Effector memory CD8-positive, alpha-beta T cell (primary cell): ENCODE data around the gene WDR7.
A peak's percentile ranks its signal among the peaks of the same experiment; 100 is the strongest.

Experiments used
- ATAC-seq: fragments of 150-1000 bp; cut with Tn5 transposase; replicated peaks from 2 replicates; pipeline ENCODE4 v1.10.0; 2021; ENCODE audit warnings: mild to moderate bottlenecking, moderate library complexity
- DNase-seq, 3 experiments: peaks; one replicate each; pipeline ENCODE4 v3.0.0; 2021
- H3K27ac Mint-ChIP-seq, 2 donors: one replicate each; pipeline ENCODE4 v1.8.0; 2022; ENCODE audit warnings: mild to moderate bottlenecking in 2 of 2, mixed read lengths in 2 of 2, moderate library complexity in 2 of 2
- H3K27me3 Mint-ChIP-seq, 2 donors: one replicate each; pipeline ENCODE4 v1.8.0; 2022; ENCODE audit warnings: mixed read lengths in 2 of 2
- H3K36me3 Mint-ChIP-seq: one replicate; pipeline ENCODE4 v1.8.0; 2022; ENCODE audit warnings: mild to moderate bottlenecking, moderate library complexity, mixed read lengths; ENCODE audit not compliant: insufficient read depth
- H3K4me1 Mint-ChIP-seq, 2 donors: one replicate each; pipeline ENCODE4 v1.8.0; 2022; ENCODE audit warnings: low read depth in 2 of 2, mixed read lengths in 2 of 2
- H3K4me3 Mint-ChIP-seq, 2 donors: one replicate each; pipeline ENCODE4 v1.8.0; 2022; ENCODE audit warnings: mild to moderate bottlenecking in 2 of 2, mixed read lengths in 2 of 2, moderate library complexity in 2 of 2
- H3K9me3 Mint-ChIP-seq, 2 donors: one replicate each; pipeline ENCODE4 v1.8.0; 2022; ENCODE audit warnings: mixed read lengths in 2 of 2
- total RNA-seq, 9 experiments: gene quantifications; one replicate each; lab custom pipeline; 2026; lab: John Stamatoyannopoulos, UW

Gene WDR7
- total RNA-seq, result 59.6 to 128 (median 76.6) reads per million in 9 experiments

- peaks cover 9% of the 10 kb centered on the region for H3K36me3 Mint-ChIP-seq
- peaks cover 0 to 7% of the 10 kb centered on the region in 2 donors for H3K9me3 Mint-ChIP-seq
- ATAC-seq (peak; percentile 84), DNase-seq (peak; percentile 88 to 92 (median 89))
- H3K27me3 Mint-ChIP-seq, result no peaks in the 10 kb centered on the region
- H3K4me3 Mint-ChIP-seq, result peak within 1 kb of the TSS; percentile 92 to 94
- peak within 1 kb of the TSS; percentile 95 for H3K27ac Mint-ChIP-seq
- peaks cover 35 to 39% of the 10 kb centered on the region in 2 donors for H3K4me1 Mint-ChIP-seq
Measured at GRCh38 chr18:56650944-56651770, at the start of gene WDR7. Gene WDR7, plus strand, starts transcription at chr18:56651359. Its CDS starts 21,157 bp downstream, at chr18:56672516.

- ATAC-seq (no peak), DNase-seq (no peak)
- H3K27ac Mint-ChIP-seq, result peak overlapping the region in 1 of 2 donors; percentile 56
- no peak overlapping the region for H3K4me3 Mint-ChIP-seq
- H3K9me3 Mint-ChIP-seq, result no peaks in the 10 kb centered on the region
- H3K36me3 Mint-ChIP-seq, result peaks cover 69% of the 10 kb centered on the region
- no peaks in the 10 kb centered on the region for H3K4me1 Mint-ChIP-seq
- no peaks in the 10 kb centered on the region for H3K27me3 Mint-ChIP-seq
Measured at GRCh38 chr18:56606618-56607017, 44.5 kb upstream of the WDR7 start.

GRCh38 chr18:56615738-56616520 is 35.2 kb upstream of the WDR7 start:
- ATAC-seq, result no peak
- Mint-ChIP-seq H3K4me1 (no peaks in the 10 kb centered on the region), H3K27me3 (no peaks in the 10 kb centered on the region), H3K36me3 (peaks cover 92% of the 10 kb centered on the region), H3K27ac (no peak overlapping the region), H3K9me3 (no peaks in the 10 kb centered on the region), H3K4me3 (no peak overlapping the region)
- no peak for DNase-seq

- H3K9me3 Mint-ChIP-seq, result no peaks in the 10 kb centered on the region
- H3K4me1 Mint-ChIP-seq, result peaks cover 19 to 55% of the 10 kb centered on the region in 2 donors
- H3K36me3 Mint-ChIP-seq, result peaks cover 18% of the 10 kb centered on the region
- no peak overlapping the region for H3K4me3 Mint-ChIP-seq
- no peaks in the 10 kb centered on the region for H3K27me3 Mint-ChIP-seq
- DNase-seq (no peak), ATAC-seq (no peak)
- H3K27ac Mint-ChIP-seq, result peak overlapping the region in 1 of 2 donors; percentile 10
Measured at GRCh38 chr18:56627991-56628390, 23.2 kb upstream of the WDR7 start.

- no peaks in the 10 kb centered on the region for H3K27me3 Mint-ChIP-seq
- H3K9me3 Mint-ChIP-seq, result no peaks in the 10 kb centered on the region
- ATAC-seq, result no peak
- H3K4me1 Mint-ChIP-seq, result peaks cover 29 to 75% of the 10 kb centered on the region in 2 donors
- no peak overlapping the region for H3K27ac Mint-ChIP-seq
- DNase-seq, result no peak
- H3K4me3 Mint-ChIP-seq, result no peak overlapping the region
- H3K36me3 Mint-ChIP-seq, result peaks cover 16% of the 10 kb centered on the region
Measured at GRCh38 chr18:56632070-56633022, 18.8 kb upstream of the WDR7 start.

GRCh38 chr18:56635007-56635406 is 16.2 kb upstream of the WDR7 start:
- Mint-ChIP-seq H3K27ac (peak overlapping the region in 1 of 2 donors; percentile 5), H3K4me3 (no peak overlapping the region), H3K27me3 (no peaks in the 10 kb centered on the region), H3K9me3 (peaks cover 5 to 8% of the 10 kb centered on the region in 2 donors), H3K4me1 (peaks cover 32 to 65% of the 10 kb centered on the region in 2 donors), H3K36me3 (peaks cover 32% of the 10 kb centered on the region)
- ATAC-seq, result no peak
- DNase-seq, result no peak

- no peak for ATAC-seq
- peaks cover 28 to 52% of the 10 kb centered on the region in 2 donors for H3K4me1 Mint-ChIP-seq
- no peak for DNase-seq
- H3K27ac Mint-ChIP-seq, result peak overlapping the region; percentile 98 to 100
- H3K9me3 Mint-ChIP-seq, result peaks cover 5 to 8% of the 10 kb centered on the region in 2 donors
- peaks cover 29% of the 10 kb centered on the region for H3K36me3 Mint-ChIP-seq
- H3K27me3 Mint-ChIP-seq, result no peaks in the 10 kb centered on the region
- peak overlapping the region; percentile 100 for H3K4me3 Mint-ChIP-seq
Measured at GRCh38 chr18:56637176-56637575, 14.0 kb upstream of the WDR7 start.

- H3K27ac Mint-ChIP-seq, result peak overlapping the region; percentile 98 to 100
- peak overlapping the region; percentile 100 for H3K4me3 Mint-ChIP-seq
- peaks cover 29% of the 10 kb centered on the region for H3K36me3 Mint-ChIP-seq
- H3K27me3 Mint-ChIP-seq, result no peaks in the 10 kb centered on the region
- peak in 1 of 3 experiments; percentile 13 for DNase-seq
- H3K4me1 Mint-ChIP-seq, result peaks cover 28 to 48% of the 10 kb centered on the region in 2 donors
- peak; percentile 3 for ATAC-seq
- H3K9me3 Mint-ChIP-seq, result peaks cover 5 to 8% of the 10 kb centered on the region in 2 donors
Measured at GRCh38 chr18:56637711-56638231, 13.4 kb upstream of the WDR7 start.

- Mint-ChIP-seq H3K9me3 (peaks cover 5 to 8% of the 10 kb centered on the region in 2 donors), H3K4me3 (peak within 1 kb of the TSS; percentile 100), H3K36me3 (peaks cover 24% of the 10 kb centered on the region), H3K27me3 (no peaks in the 10 kb centered on the region), H3K27ac (peak within 1 kb of the TSS; percentile 98 to 100), H3K4me1 (peaks cover 28 to 46% of the 10 kb centered on the region in 2 donors)
- ATAC-seq (peak; percentile 96), DNase-seq (peak; percentile 97 to 99 (median 98))
Measured at GRCh38 chr18:56638232-56639103, 12.7 kb upstream of the WDR7 start, which contains the start of gene TXNL1. Gene TXNL1, minus strand, starts transcription at chr18:56638592. Its CDS starts 152 bp downstream, at chr18:56638440.

GRCh38 chr18:56639104-56639381 is 12.1 kb upstream of the WDR7 start:
- H3K9me3 Mint-ChIP-seq, result peaks cover 5 to 8% of the 10 kb centered on the region in 2 donors
- DNase-seq (no peak), ATAC-seq (no peak)
- no peaks in the 10 kb centered on the region for H3K27me3 Mint-ChIP-seq
- H3K4me3 Mint-ChIP-seq, result peak overlapping the region; percentile 100
- peaks cover 18% of the 10 kb centered on the region for H3K36me3 Mint-ChIP-seq
- peaks cover 28 to 44% of the 10 kb centered on the region in 2 donors for H3K4me1 Mint-ChIP-seq
- peak overlapping the region; percentile 98 to 100 for H3K27ac Mint-ChIP-seq

- ATAC-seq (no peak), DNase-seq (no peak)
- H3K36me3 Mint-ChIP-seq, result peaks cover 16% of the 10 kb centered on the region
- peak overlapping the region; percentile 100 for H3K4me3 Mint-ChIP-seq
- H3K9me3 Mint-ChIP-seq, result peaks cover 5 to 8% of the 10 kb centered on the region in 2 donors
- H3K27ac Mint-ChIP-seq, result peak overlapping the region; percentile 98 to 100
- peaks cover 27 to 40% of the 10 kb centered on the region in 2 donors for H3K4me1 Mint-ChIP-seq
- H3K27me3 Mint-ChIP-seq, result no peaks in the 10 kb centered on the region
Measured at GRCh38 chr18:56639571-56639970, 11.6 kb upstream of the WDR7 start.
